GM18508 (cell line): ENCODE data around the gene NCBP3.
"Not testable (repeated sequence)": the region's sequence is repeated elsewhere in the genome, so short reads cannot be mapped to it uniquely, and the experiment has no call there.

ENCODE experiments used
- ATAC-seq: cut with Tn5 transposase; IDR thresholded peaks from one replicate; pipeline ENCODE4 v1.9.1; 2021; ENCODE audit warnings: moderate number of reproducible peaks; ENCODE audit not compliant: insufficient read depth, unreplicated experiment

NCBP3 gene

GRCh38 chr17:3882276-3882675, 36.2 kb upstream of the NCBP3 start:
- ATAC-seq: no peak

- no peak for ATAC-seq
These were observed 34.9 kb upstream of the NCBP3 start for GRCh38 chr17:3880983-3881382.

GRCh38 chr17:3879591-3880417, 33.8 kb upstream of the NCBP3 start:
- ATAC-seq: no peak

GRCh38 chr17:3879186-3879585, 33.1 kb upstream of the NCBP3 start:
- ATAC-seq: no peak

- no peak for ATAC-seq
These were observed 31.2 kb upstream of the NCBP3 start for GRCh38 chr17:3877220-3877619.

- no peak for ATAC-seq
These were observed 29.3 kb upstream of the NCBP3 start for GRCh38 chr17:3875317-3875716.

- ATAC-seq: no peak
These were observed 27.8 kb upstream of the NCBP3 start for GRCh38 chr17:3873862-3874261.

GRCh38 chr17:3870871-3871306, 24.8 kb upstream of the NCBP3 start:
- ATAC-seq: no peak

GRCh38 chr17:3867606-3868005, 21.6 kb upstream of the NCBP3 start:
- no peak for ATAC-seq

GRCh38 chr17:3867106-3867505, 21.1 kb upstream of the NCBP3 start:
- no peak for ATAC-seq

GRCh38 chr17:3866276-3866675, 20.2 kb upstream of the NCBP3 start:
- ATAC-seq: no peak

GRCh38 chr17:3865176-3865575, 19.1 kb upstream of the NCBP3 start:
- ATAC-seq: no peak

GRCh38 chr17:3864534-3864933, 18.5 kb upstream of the NCBP3 start:
- ATAC-seq: no peak

- ATAC-seq: no peak
These were observed 16.0 kb upstream of the NCBP3 start for GRCh38 chr17:3861761-3862681.

- no peak for ATAC-seq
These were observed 15.1 kb upstream of the NCBP3 start for GRCh38 chr17:3860939-3861700.

GRCh38 chr17:3859940-3860339, 13.9 kb upstream of the NCBP3 start:
- ATAC-seq: no peak

GRCh38 chr17:3857261-3858105, 11.4 kb upstream of the NCBP3 start:
- no peak for ATAC-seq

- ATAC-seq: not testable (repeated sequence)
These were observed 8.2 kb upstream of the NCBP3 start for GRCh38 chr17:3854204-3854603.

GRCh38 chr17:3852561-3852960, 6.5 kb upstream of the NCBP3 start:
- no peak for ATAC-seq
